Panc1 (cell line): ENCODE data around the gene EMX1.

Experiments
- POLR2AphosphoS5 ChIP-seq: IDR thresholded peaks from 2 replicates; pipeline ENCODE4 v1.6.1; 2012; ENCODE audit warnings: mild to moderate bottlenecking, low read depth, low read length, moderate library complexity
- REST ChIP-seq, 2 experiments: IDR thresholded peaks; 2 replicates each; pipeline ENCODE4 v1.6.1; 2011 to 2012; ENCODE audit warnings: low read depth in 2 of 2, control low read depth in 1 of 2, low read length in 1 of 2, mild to moderate bottlenecking in 1 of 2, moderate library complexity in 1 of 2; ENCODE audit not compliant: insufficient read depth in 1 of 2
- SIN3A ChIP-seq: IDR thresholded peaks from 2 replicates; pipeline ENCODE4 v1.6.1; 2012; ENCODE audit warnings: low read depth, mild to moderate bottlenecking, low read length, moderate library complexity, borderline replicate concordance; ENCODE audit not compliant: insufficient read depth
- TF ChIP-seq, protein P1 (sequence below): fragments of 450-650 bp; IDR thresholded peaks from 2 replicates; pipeline ENCODE4 v1.5.1; 2017; ENCODE audit warnings: mild to moderate bottlenecking

DNA sequence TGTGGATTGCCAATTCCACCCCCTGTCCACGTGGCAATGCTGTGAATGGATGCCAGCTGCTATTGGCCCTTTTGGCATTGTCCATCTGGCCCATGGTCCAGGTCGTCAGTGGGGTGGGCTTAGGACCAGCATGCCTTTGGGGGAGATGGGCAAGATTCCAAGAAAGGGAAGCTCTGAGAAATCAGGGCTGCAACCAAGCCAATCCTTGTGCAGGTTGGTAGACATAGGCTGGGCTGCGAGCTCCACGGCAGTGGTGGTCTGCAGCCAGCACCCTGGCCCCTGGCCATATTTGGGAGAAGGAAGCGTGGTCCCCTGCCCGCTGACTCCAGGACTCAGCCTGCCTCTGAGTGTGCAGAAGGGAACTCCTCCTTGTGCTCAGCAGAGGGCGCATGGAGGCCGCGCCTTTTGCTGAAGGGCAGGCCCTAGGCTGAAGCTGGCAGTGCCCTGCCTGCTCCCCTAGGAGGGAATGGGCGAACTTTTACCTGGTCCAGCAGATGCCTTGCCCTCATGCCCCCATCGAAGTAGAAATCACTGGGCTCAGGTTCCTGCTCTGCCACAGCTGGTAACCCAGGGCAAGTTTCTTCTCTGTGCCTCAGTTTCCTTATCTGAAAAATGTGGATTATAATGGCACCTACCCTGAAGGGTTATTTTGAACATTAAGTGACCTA is 24.7 kb upstream of the EMX1 start:
- TF ChIP-seq, protein P1, sequence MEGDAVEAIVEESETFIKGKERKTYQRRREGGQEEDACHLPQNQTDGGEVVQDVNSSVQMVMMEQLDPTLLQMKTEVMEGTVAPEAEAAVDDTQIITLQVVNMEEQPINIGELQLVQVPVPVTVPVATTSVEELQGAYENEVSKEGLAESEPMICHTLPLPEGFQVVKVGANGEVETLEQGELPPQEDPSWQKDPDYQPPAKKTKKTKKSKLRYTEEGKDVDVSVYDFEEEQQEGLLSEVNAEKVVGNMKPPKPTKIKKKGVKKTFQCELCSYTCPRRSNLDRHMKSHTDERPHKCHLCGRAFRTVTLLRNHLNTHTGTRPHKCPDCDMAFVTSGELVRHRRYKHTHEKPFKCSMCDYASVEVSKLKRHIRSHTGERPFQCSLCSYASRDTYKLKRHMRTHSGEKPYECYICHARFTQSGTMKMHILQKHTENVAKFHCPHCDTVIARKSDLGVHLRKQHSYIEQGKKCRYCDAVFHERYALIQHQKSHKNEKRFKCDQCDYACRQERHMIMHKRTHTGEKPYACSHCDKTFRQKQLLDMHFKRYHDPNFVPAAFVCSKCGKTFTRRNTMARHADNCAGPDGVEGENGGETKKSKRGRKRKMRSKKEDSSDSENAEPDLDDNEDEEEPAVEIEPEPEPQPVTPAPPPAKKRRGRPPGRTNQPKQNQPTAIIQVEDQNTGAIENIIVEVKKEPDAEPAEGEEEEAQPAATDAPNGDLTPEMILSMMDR = peak; percentile 91
- TF ChIP-seq REST (IDR thresholded peaks at IDR 0.05; ENCODE audit: insufficient read depth in 1 of 2, low read depth in 2 of 2, low read length in 1 of 2) (no peak), SIN3A (no peak), POLR2AphosphoS5 (no peak)
